Dendritic cell treated with granulocyte-macrophage colony-stimulating factor and Interleukin-4, amounts not matched to agents 40 ng/mL and 50 ng/mL, for 4 days (primary cell): Measurements from ENCODE around the gene EEF1A2.

Source experiments
- H3K27ac Mint-ChIP-seq: one replicate; pipeline ENCODE4 v1.8.0; 2022; ENCODE audit warnings: mild to moderate bottlenecking, mixed read lengths
- H3K27me3 Mint-ChIP-seq: one replicate; pipeline ENCODE4 v1.8.0; 2022; ENCODE audit warnings: mild to moderate bottlenecking, mixed read lengths
- H3K36me3 Mint-ChIP-seq: one replicate; pipeline ENCODE4 v1.8.0; 2022; ENCODE audit warnings: low read depth, mixed read lengths
- H3K4me1 Mint-ChIP-seq: one replicate; pipeline ENCODE4 v1.8.0; 2022; ENCODE audit warnings: low read depth, mixed read lengths
- H3K4me3 Mint-ChIP-seq: one replicate; pipeline ENCODE4 v1.8.0; 2022; ENCODE audit warnings: mild to moderate bottlenecking, moderate library complexity, mixed read lengths
- H3K9me3 Mint-ChIP-seq: one replicate; pipeline ENCODE4 v1.8.0; 2022; ENCODE audit warnings: mixed read lengths
- intact Hi-C: fragments of 100-400 bp; cut with micrococcal nuclease; formaldehyde crosslinking; loops from one replicate; pipeline ENCODE4 v1.15.0; 2022

Gene EEF1A2

DNA sequence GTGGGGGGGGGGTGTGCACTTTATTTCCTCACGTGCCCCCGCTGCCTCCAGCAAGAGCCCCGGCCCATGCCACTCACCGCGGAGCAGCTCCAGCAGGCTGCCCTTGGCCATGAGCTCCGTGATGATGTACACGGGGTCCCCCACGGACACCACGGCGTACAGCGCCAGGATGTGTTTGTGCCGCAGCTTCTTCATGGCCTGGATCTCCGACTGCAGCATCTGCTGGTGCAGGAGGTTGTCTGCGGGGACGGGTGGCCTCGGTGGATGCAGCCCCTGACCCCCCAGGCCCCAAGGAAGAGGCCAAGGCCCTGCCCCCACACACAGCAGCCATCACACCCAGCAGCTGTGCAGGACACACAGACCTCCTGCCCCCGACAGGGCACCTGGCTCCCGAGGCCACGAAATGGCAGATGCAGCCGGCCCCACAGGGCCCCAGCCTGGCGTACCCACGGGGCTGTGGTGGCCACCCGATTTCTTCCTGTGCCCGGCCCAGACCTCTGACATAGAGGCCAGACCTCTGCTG, 33.6 kb upstream of the EEF1A2 start:
- Mint-ChIP-seq H3K36me3 (peaks cover 19% of the 10 kb centered on the region), H3K27me3 (peaks cover 28% of the 10 kb centered on the region), H3K9me3 (no peaks in the 10 kb centered on the region), H3K27ac (no peak overlapping the region), H3K4me1 (peaks cover 20% of the 10 kb centered on the region), H3K4me3 (no peak overlapping the region)
- intact Hi-C loops, result loop anchor here (10.0 kb wide), 1 partner anchor 322 kb away; no protein-coding TSS in a partner anchor

GRCh38 chr20:63531686-63532448, 33.0 kb upstream of the EEF1A2 start:
- Mint-ChIP-seq H3K27ac (no peak overlapping the region), H3K4me1 (peaks cover 14% of the 10 kb centered on the region), H3K9me3 (no peaks in the 10 kb centered on the region), H3K36me3 (peaks cover 24% of the 10 kb centered on the region), H3K27me3 (peaks cover 32% of the 10 kb centered on the region), H3K4me3 (no peak overlapping the region)
- intact Hi-C loops, result loop anchor here (10.0 kb wide), 1 partner anchor 323 kb away; no protein-coding TSS in a partner anchor

- no peaks in the 10 kb centered on the region for H3K9me3 Mint-ChIP-seq
- peaks cover 29% of the 10 kb centered on the region for H3K27me3 Mint-ChIP-seq
- no peak overlapping the region for H3K27ac Mint-ChIP-seq
- peaks cover 26% of the 10 kb centered on the region for H3K36me3 Mint-ChIP-seq
- intact Hi-C loops, result loop anchor here (10.0 kb wide), 1 partner anchor 324 kb away; no protein-coding TSS in a partner anchor
- H3K4me1 Mint-ChIP-seq, result peaks cover 9% of the 10 kb centered on the region
- no peak overlapping the region for H3K4me3 Mint-ChIP-seq
These were observed 31.9 kb upstream of the EEF1A2 start for GRCh38 chr20:63530788-63531160.

DNA sequence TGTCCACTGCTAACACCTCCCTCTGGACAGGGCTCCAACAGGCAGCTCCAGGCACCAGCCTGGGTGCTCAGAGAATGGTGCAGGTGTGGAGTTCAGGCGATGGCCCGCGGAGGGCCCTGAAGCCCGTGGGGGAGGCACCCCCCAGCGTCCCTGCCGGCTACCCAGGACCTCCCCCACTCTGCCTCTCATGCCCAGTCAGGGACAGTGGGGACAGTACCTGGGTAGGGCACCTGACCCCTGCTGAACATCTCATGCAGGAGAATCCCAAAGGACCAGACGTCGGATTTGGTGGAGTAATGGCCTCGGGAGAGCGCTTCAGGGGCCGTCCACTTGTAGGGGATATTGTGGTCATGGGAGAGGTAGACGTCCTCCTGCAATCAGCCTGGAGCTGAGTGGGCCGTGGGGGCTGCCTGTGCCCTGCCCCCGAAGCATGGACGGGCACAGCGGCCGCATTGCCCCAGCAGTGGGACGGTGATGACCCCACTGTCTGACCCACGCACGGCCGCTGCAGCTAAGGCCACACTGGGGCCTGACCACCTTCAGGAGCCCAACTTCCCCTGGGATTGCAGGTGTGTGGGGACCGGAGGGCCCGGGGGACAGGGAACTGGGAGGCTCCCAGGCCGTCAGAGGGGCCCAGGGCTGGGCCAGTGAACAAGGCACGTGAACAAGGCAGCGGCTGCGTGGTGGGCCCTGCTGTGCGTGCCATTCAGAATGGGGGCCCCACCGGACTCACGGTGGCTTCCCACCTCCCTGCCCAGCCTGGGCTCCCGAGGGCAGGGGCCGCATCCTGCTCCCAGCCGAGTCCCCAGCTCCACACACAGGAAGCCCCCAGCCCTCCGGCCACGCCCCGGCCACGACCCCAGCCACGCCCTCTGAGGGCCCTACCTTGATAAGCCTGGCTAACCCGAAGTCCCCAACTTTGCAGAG, 31.2 kb upstream of the EEF1A2 start:
- H3K4me1 Mint-ChIP-seq, result peaks cover 9% of the 10 kb centered on the region
- H3K4me3 Mint-ChIP-seq, result no peak overlapping the region
- intact Hi-C loops, result loop anchor here (10.0 kb wide), 1 partner anchor 325 kb away; no protein-coding TSS in a partner anchor
- H3K36me3 Mint-ChIP-seq, result peaks cover 23% of the 10 kb centered on the region
- peaks cover 26% of the 10 kb centered on the region for H3K27me3 Mint-ChIP-seq
- no peak overlapping the region for H3K27ac Mint-ChIP-seq
- no peaks in the 10 kb centered on the region for H3K9me3 Mint-ChIP-seq

DNA sequence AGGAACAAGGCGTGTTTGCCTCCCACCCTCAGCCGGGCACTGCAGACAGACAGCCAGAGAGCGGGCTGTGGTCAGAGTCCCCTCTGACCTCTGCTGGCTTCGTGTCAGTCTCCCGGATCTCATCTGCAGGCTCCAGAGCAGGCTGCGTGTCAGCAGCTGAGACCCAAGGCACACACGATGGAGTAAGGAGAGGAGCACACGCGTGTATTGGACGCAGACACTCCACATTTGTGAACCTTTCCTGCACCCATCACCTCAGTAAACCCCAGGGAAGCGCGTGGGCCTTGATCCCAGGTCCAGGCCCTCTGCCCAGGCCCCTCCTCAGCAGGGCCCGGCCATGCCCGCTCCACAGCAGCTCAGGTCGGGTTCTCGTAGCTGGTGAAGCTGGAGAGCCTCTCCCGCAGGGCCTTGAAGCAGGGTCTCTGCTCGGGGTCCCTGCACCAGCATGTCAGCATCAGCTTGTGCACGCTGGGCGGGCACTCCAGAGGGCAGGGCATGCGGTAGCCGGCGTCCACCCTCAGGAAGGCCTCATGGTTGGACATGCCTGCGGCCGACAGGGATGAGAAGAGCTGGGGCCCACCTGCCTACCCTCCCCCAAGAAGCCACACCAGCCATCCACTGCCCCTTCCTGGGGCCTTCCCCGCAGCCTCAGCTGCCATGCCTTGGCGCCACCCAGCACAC, 30.4 kb upstream of the EEF1A2 start:
- intact Hi-C loops, result no loop called here
- Mint-ChIP-seq H3K27me3 (peaks cover 25% of the 10 kb centered on the region), H3K36me3 (peaks cover 22% of the 10 kb centered on the region), H3K9me3 (no peaks in the 10 kb centered on the region), H3K4me1 (peaks cover 8% of the 10 kb centered on the region), H3K27ac (no peak overlapping the region), H3K4me3 (no peak overlapping the region)

GRCh38 chr20:63527184-63527583, 28.3 kb upstream of the EEF1A2 start:
- Mint-ChIP-seq H3K4me1 (peaks cover 20% of the 10 kb centered on the region), H3K27ac (no peak overlapping the region), H3K9me3 (peaks cover 16% of the 10 kb centered on the region), H3K4me3 (no peak overlapping the region), H3K27me3 (peaks cover 30% of the 10 kb centered on the region), H3K36me3 (peaks cover 39% of the 10 kb centered on the region)
- intact Hi-C loops, result no loop called here

GRCh38 chr20:63525971-63526370, 27.1 kb upstream of the EEF1A2 start:
- H3K36me3 Mint-ChIP-seq, result peaks cover 46% of the 10 kb centered on the region
- intact Hi-C loops, result no loop called here
- peaks cover 16% of the 10 kb centered on the region for H3K9me3 Mint-ChIP-seq
- peaks cover 29% of the 10 kb centered on the region for H3K4me1 Mint-ChIP-seq
- peaks cover 29% of the 10 kb centered on the region for H3K27me3 Mint-ChIP-seq
- no peak overlapping the region for H3K27ac Mint-ChIP-seq
- no peak overlapping the region for H3K4me3 Mint-ChIP-seq

- peaks cover 48% of the 10 kb centered on the region for H3K36me3 Mint-ChIP-seq
- H3K4me1 Mint-ChIP-seq, result peaks cover 29% of the 10 kb centered on the region
- peaks cover 25% of the 10 kb centered on the region for H3K27me3 Mint-ChIP-seq
- intact Hi-C loops, result no loop called here
- no peak overlapping the region for H3K27ac Mint-ChIP-seq
- H3K4me3 Mint-ChIP-seq, result no peak overlapping the region
- peaks cover 16% of the 10 kb centered on the region for H3K9me3 Mint-ChIP-seq
These were observed 26.3 kb upstream of the EEF1A2 start for GRCh38 chr20:63525185-63525584.

DNA sequence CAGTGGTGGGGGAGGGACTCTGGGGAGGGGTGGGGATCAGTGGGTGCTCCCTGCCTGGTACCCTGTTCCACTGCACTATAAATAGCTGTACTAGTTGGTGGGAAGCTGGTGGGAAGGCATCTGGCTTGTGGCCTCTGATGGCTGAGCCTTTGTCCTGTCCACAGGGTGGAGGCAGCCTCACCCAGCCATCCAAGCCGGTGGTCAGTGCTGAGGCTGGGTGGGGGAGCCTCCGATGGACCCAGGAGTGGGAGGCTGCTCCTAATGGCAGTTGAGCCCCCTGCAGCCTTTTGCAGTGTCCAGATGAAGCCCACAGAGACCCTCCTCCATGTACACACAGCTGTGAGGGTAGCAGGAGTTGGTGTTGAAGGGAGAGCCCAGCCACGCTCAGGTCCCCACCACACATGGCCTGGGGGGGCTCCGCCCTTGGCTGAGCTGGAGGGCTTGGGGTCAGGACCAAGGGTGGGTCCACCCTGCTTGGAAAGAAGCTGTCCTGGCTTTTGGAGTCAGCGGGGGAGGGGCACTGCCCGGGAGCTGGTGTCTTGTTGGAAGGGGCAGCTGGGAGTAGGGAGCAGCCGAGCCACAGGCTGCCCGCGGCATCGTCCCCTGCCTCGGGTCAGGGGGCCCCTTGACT, 24.2 kb upstream of the EEF1A2 start:
- Mint-ChIP-seq H3K4me3 (no peak overlapping the region), H3K9me3 (peaks cover 16% of the 10 kb centered on the region), H3K36me3 (peaks cover 40% of the 10 kb centered on the region), H3K27me3 (peaks cover 29% of the 10 kb centered on the region), H3K27ac (no peak overlapping the region), H3K4me1 (peaks cover 40% of the 10 kb centered on the region)
- intact Hi-C loops, result no loop called here

GRCh38 chr20:63522091-63522868, 23.4 kb upstream of the EEF1A2 start:
- peaks cover 38% of the 10 kb centered on the region for H3K27me3 Mint-ChIP-seq
- intact Hi-C loops, result no loop called here
- peak overlapping the region; percentile 22 for H3K27ac Mint-ChIP-seq
- H3K4me1 Mint-ChIP-seq, result peaks cover 40% of the 10 kb centered on the region
- H3K36me3 Mint-ChIP-seq, result peaks cover 39% of the 10 kb centered on the region
- H3K9me3 Mint-ChIP-seq, result peaks cover 16% of the 10 kb centered on the region
- H3K4me3 Mint-ChIP-seq, result peak overlapping the region; percentile 51

DNA sequence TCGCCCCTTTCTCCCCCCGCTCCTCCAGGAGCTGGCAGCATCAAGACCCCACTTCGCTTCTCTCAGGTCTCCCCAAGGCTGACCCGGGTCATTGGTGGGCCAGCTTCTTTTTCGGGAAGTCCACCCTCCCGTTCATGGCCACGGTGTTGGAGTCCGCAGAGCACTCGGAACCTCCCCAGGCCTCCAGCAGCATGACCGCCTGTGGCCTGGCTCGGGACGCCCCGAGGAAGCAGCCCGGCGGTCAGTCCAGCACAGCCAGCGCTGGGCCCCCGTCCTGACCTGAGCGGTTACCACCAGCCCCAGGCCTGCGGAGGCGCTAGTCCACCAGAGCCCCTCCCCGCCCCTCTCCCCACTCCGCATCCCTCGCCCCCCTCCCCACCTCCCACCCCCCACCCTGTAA, 22.7 kb upstream of the EEF1A2 start:
- H3K36me3 Mint-ChIP-seq, result peaks cover 33% of the 10 kb centered on the region
- H3K4me1 Mint-ChIP-seq, result peaks cover 40% of the 10 kb centered on the region
- H3K27me3 Mint-ChIP-seq, result peaks cover 38% of the 10 kb centered on the region
- peak overlapping the region; percentile 81 for H3K4me3 Mint-ChIP-seq
- peak overlapping the region; percentile 85 for H3K27ac Mint-ChIP-seq
- peaks cover 16% of the 10 kb centered on the region for H3K9me3 Mint-ChIP-seq
- intact Hi-C loops, result loop anchor here (2.0 kb wide), 1 partner anchor 15 kb away; the partner anchor contains the start of gene PTK6

DNA sequence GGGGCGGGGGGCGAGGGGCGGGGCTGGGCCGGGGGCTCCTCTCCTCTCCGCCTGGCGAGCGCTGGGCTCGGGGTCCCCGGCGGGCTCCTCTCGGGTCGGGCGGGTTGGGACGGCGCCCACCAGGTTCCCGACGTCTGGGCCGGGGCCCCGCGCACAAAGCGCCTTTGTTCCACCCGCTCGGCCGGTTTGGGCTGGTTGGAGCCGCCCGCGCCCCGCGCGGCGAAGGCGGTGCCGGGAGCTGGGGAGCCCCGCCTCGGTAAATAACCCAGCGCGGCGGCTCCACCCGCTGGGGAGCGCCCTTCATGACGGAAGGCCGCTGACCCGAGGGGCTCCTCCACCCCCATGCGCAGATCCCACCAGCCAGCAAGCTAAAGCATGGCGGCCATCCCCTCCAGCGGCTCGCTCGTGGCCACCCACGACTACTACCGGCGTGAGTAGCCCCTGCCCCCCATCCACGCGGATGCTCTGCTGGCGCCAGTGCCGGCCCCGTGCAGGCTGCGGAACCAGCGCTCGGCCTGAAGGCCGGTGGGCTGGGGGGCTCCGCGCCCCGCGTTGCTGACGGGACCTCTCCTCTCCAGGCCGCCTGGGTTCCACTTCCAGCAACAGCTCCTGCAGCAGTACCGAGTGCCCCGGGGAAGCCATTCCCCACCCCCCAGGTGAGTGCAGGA, 22.2 kb upstream of the EEF1A2 start:
- Mint-ChIP-seq H3K27me3 (peaks cover 35% of the 10 kb centered on the region), H3K36me3 (peaks cover 33% of the 10 kb centered on the region), H3K4me3 (peak overlapping the region; percentile 81), H3K9me3 (peaks cover 16% of the 10 kb centered on the region), H3K27ac (peak overlapping the region; percentile 85), H3K4me1 (peaks cover 38% of the 10 kb centered on the region)
- intact Hi-C loops, result loop anchor here (2.0 kb wide), 1 partner anchor 16 kb away; the partner anchor contains the start of gene PTK6
